Pons (tissue), 1 donor: Measurements from ENCODE around the gene SLC44A5.
A peak's percentile ranks its signal among the peaks of the same experiment; 100 is the strongest.
"Not testable (repeated sequence)": the region's sequence is repeated elsewhere in the genome, so short reads cannot be mapped to it uniquely, and the experiment has no call there.

ENCODE experiments used
- DNase-seq: peaks from one replicate; pipeline ENCODE4 v3.0.0-alpha.2; 2016; ENCODE audit warnings: low spot score

SLC44A5 gene

GRCh38 chr1:75611014-75611413 is at the start of gene SLC44A5:
Gene SLC44A5, minus strand, starts transcription at chr1:75611114. Its CDS starts 69,667 bp downstream, at chr1:75541447.
- DNase-seq: no peak

- no peak for DNase-seq
Measured at GRCh38 chr1:75655931-75656330, 45.0 kb upstream of the SLC44A5 start.

GRCh38 chr1:75647183-75647582 is 36.3 kb upstream of the SLC44A5 start:
- DNase-seq: not testable (repeated sequence)

- DNase-seq: not testable (repeated sequence)
Measured at GRCh38 chr1:75645153-75645552, 34.2 kb upstream of the SLC44A5 start.

- no peak for DNase-seq
Measured at GRCh38 chr1:75643460-75643859, 32.5 kb upstream of the SLC44A5 start.

GRCh38 chr1:75641325-75641724 is 30.4 kb upstream of the SLC44A5 start:
- DNase-seq: no peak

DNA sequence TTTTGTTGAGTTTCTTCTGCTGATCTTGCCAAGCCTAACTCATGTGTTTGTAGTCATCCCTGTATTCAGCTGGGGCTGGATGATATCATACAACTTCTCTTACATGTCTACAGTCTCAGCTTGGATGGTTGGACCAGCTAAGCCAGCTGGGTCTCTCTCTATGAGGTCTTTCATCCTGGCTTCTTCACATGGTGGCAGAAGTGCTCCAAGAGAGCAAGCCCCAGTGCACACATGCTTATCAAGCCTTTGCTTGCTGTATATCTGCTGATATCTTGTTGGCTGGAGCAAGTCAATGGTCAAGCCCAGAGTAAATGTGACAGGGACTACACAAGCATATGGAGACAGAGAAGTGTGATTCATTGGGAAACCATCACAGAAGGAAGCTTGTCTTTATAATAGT is 29.2 kb upstream of the SLC44A5 start:
- no peak for DNase-seq

DNA sequence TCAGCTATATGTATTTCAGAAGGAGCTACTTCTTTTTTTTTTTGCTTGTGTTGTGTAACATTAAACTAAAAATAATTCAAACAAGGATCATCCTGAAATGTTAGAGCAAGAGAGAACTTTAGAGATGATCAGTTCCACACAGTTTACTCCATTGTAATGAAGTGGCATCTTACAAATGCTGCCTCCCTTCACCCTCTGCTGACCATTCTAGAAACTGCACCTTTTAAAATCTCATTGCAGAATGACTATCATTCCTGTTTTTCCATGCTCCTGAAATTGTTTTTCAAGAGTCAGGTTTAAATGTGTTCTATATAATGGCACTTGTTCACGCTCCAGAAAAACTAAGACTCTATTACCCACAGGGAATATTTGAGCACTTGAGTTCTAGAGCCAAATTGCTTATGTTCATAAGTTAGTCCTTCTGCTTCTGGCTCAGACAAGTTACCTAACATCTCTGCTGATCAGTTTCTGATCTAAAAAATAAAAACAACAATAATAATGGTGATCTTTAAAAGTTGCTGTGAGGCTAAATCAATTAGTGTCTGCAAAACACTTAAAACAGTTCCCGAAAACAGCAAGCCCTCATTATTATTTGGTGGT is 21.5 kb upstream of the SLC44A5 start:
- peak; percentile 48 for DNase-seq

GRCh38 chr1:75630998-75631397 is 20.1 kb upstream of the SLC44A5 start:
- no peak for DNase-seq

DNA sequence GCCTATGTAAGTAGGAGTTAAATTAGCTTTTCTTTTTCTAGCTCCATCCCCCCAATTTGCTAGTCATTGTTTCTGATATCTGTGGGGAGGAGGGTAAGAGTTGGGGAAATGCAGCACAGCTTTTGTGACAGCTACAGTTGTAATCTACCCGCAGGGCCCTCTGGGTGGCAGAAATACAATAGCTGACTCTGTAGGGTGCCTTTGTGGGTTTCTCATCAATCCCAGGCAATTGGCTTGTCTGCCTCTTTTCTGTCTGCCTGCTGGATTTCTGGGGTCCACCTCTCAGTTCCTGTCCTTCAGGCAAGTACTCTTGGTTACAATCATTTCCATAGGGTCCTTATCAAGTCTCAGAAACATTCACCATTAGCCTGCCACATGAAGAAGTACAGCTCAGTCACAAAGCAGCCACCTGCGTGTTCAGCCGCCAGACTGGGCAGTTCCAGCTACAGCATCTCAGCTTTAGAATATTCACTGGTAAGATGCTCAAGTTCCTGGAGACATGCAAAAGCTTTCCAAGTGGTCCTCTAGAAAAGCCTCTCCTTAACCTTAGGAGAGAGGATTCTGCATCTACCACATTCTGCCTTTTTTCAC is 19.2 kb upstream of the SLC44A5 start:
- no peak for DNase-seq

GRCh38 chr1:75625795-75626194 is 14.9 kb upstream of the SLC44A5 start:
- DNase-seq: no peak

DNA sequence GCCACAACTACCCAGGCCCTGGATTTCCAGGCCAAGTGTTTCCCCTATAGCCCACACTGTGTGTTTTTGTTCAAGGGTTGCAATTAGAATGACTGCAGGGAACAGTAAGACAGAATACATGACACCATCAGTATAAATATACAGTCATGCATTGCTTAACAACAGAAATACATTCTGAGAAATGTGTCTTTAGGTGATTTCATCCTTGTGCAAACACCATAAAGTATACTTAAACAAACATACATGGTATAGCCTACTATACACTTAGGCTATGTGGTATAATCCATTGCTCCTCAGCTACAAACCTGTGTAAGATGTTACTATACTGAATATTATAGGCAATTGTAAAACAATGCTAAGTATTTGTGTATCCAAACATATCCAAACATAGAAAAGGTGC is 7.5 kb upstream of the SLC44A5 start:
- no peak for DNase-seq

DNA sequence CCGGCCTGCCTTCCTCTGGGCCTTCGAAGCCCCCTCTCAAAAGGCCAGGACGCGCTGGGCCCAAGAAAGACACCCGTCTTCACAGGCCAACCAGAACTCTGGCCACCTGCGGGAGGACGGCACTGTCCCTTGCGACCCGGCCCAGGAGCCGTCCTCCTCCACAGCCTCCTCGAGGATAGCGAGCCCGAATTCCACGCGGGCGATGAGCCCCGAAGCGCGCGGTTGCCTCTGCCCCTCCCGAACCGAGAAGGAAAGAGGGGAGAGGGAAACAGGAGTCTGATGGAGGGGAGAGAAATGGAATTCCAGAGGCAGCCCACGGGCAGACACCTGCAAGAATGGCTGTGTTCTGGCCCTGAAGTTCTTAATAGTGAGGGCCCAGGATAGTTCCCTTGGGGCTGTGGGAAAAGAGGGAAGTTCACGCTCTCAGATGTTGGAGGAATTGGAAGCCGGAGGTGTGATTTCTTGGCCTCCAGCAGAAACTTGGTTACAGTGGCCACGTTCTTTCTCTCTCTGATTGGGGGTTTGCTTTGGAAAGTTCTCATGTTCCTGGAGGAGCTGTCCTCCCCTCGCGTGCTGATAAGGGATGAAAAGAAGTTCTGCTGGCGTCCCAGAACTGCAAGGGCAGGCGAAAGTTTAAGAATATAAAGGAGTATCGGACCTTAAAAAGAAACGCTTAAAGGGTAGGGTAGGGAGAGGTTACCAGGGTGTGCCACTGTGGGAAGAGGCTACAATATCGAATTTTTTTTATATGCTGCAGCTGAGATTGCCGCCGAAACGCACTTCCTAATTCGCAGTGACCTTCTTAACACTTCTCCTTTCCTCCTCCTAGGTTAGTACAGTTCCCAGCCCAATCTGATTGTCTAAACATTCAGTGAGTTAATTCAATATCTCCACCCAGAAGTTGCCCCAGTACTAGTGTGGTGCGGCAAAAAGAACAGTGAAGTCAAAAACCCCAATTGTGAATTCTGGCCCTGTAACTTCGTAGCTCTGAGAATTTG is 5.8 kb upstream of the SLC44A5 start:
- DNase-seq: no peak

DNA sequence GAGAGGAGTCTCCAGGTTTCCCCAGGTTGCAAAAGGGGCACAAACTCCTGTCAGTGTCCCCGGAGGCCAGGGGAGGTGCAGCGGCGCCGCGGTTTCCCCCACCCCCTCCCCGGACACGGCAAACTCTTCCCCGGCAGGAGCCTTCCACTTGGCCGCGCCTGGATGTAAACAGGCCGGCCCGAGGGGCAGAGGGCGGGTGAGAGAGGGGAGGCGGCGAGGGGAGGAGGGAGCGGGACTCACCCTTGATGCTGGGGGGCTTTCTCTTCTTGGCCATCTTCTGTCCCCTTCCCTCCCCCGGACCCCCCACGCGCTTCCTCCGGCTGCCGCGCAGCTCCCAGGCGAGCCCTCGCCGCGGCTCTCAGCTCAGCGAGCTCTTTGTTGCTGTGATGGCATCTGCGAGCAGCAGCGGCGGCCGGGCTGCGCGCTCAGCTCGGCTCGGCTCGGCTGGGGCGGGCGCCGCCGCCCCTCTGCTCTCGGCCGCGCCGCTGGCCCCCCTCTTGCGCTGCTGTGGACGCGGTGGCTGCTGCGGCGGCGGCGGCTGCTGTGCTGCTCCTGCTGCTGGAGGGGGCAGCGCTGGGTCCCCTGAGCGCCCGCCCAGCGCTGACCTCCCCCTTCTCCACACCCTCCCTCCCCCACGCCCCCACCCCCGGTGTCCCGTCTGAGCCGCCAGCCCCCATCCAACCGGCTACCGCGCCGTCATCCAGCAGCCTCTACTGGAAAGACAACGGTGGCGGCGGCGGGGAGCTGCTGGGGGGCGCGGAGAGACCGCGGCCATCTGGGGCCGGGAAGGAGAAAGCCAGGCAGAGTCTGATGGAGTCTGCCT is 4.9 kb upstream of the SLC44A5 start:
- DNase-seq: no peak

GRCh38 chr1:75614399-75614756 is 3.5 kb upstream of the SLC44A5 start:
- DNase-seq: peak; percentile 11

- DNase-seq: no peak
Measured at GRCh38 chr1:75613916-75614315, 3.0 kb upstream of the SLC44A5 start.

DNA sequence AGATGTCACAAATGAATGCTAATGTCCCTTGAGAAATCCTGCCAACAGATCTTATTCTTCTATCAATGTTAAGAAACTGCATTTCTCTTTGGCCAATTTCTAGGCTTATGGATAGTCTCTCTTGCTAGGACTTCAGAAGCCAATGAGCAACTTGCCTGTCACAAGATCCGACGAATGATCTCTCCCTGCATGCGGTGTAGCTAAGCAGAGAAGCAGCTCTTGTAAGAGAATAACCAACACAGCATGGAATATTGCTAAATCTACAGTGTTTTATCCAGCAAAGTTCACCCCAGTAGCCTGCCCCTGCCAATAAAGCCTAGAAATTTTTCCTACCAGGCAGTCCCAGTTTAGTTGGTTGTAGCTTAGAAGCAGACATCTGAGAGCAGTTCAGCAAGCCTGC is 2.1 kb upstream of the SLC44A5 start:
- peak; percentile 17 for DNase-seq

DNA sequence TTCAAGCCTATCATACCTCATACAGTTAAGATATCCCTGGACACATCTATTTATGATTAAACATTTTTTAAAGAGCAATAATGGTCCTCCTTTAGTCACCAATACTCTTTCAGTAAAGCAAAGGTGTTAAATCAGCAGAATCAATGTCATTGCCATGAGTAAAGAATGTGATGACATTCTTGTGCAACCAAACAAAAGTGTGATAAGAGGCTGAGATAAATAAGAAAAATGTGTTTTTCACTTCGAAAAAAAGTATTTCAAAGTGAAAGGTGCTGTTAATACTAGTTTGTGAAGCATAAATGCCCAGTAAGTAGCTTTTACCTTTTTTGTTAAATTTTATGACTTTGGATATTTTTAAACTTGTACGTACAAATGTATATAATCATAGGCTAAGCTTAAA is 8.4 kb downstream of the SLC44A5 start:
- DNase-seq: no peak

DNA sequence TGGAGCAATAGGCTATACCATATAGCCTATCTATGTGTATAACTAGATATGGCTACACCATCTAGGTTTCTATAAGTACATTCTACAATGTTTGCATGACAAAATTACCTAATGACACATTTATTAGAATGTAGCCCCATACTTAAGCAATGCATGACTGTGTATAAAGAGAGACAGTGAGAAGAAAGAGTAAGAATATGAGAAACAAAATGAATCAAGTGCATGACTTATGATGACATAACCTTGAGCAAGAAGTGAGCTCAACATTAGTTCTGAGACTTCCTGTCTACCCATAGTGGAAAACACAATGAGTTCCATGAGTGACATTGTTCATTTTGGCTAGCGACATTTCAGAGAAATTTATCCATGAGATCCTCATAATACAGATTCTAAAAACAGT is 10.1 kb downstream of the SLC44A5 start:
- no peak for DNase-seq

DNA sequence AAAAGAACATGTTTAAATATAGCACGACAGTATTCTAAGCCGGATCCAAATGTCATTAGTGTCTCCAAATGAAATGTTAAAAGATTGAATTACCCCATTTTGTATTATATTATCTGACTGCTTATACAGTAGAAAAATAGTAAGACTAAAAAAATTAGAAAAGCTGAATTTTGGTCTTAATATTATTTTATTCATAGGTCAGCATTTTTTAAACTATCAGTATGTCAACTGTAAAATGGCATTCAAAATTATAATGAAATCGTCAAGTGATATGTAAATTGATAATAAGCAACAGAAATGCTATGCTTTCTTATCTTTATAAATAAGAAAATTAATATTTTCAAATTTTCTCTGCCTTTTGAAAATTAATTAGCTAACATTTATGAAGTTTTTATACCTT is 16.6 kb downstream of the SLC44A5 start:
- no peak for DNase-seq

DNA sequence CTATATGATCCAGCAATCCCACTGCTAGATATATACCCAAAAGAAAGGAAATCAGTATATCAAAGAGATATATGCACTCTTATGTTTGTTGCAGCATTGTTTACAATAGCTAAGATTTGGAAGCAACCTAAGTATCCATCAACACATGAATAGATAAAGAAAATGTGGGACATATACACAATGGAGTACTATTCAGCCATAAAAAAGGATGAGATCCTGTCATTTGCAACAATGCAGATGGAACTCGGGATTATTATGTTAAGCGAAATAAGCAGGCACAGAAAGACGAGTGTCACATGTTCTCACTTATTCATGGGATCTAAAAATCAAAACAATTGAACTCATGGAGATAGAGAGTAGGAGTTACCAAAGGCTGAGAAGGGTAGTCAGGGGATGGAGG is 17.5 kb downstream of the SLC44A5 start:
- not testable (repeated sequence) for DNase-seq

DNA sequence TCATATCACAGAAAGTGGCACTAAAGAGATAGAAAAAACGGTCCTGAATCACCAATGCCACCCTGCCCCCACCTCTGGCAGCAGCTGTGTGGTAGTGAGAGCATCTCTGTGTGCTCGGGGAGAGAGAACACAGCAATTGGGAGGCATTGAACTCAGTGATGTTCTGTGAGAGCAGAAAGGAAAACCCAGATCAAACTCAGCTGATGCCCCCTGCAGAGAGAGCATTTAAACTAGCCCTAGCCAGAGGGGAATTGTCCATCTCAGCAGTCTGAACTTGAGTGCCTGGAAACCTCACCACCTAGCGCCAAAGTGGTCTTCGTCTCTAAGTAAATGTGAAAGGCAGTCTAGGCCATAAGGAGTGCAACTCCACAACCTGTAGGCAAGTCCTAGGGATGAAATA is 21.3 kb downstream of the SLC44A5 start:
- no peak for DNase-seq
